ENCODE results near the gene ASTN2. TPM values are rescaled to one million over a fixed set of nuclear protein-coding genes. Genes with fewer than 3 reads are reported as not detected.

Gene ASTN2
- polyA plus RNA-seq, 2 of the 4 experiments (the other 2 are of a cell fraction) = 5.8 to 11.6 TPM

GRCh38 chr9:116942593-116943061 lies 472.2 kb downstream of the ASTN2 start:
- no peak for TF ChIP-seq BHLHE40 (IDR thresholded peaks at IDR 0.05; ENCODE audit: low read depth, low read length)
- TF ChIP-seq, protein P1, sequence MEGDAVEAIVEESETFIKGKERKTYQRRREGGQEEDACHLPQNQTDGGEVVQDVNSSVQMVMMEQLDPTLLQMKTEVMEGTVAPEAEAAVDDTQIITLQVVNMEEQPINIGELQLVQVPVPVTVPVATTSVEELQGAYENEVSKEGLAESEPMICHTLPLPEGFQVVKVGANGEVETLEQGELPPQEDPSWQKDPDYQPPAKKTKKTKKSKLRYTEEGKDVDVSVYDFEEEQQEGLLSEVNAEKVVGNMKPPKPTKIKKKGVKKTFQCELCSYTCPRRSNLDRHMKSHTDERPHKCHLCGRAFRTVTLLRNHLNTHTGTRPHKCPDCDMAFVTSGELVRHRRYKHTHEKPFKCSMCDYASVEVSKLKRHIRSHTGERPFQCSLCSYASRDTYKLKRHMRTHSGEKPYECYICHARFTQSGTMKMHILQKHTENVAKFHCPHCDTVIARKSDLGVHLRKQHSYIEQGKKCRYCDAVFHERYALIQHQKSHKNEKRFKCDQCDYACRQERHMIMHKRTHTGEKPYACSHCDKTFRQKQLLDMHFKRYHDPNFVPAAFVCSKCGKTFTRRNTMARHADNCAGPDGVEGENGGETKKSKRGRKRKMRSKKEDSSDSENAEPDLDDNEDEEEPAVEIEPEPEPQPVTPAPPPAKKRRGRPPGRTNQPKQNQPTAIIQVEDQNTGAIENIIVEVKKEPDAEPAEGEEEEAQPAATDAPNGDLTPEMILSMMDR (IDR thresholded peaks at IDR 0.05) = no peak
- TF ChIP-seq HES2 (IDR thresholded peaks at IDR 0.05) = no peak
- no peak for TF ChIP-seq RNF2 (IDR thresholded peaks at IDR 0.05; ENCODE audit: borderline replicate concordance, low read depth)
- TF ChIP-seq TFCP2L1 (CRISPR knock-in tag; IDR thresholded peaks at IDR 0.05) = no peak
- TF ChIP-seq NFE2L2 (conservative IDR thresholded peaks at IDR 0.05; ENCODE audit: low read length) = no peak
- no peak for TF ChIP-seq TP53 (CRISPR knock-in tag; IDR thresholded peaks at IDR 0.05)
- TF ChIP-seq, protein P2, sequence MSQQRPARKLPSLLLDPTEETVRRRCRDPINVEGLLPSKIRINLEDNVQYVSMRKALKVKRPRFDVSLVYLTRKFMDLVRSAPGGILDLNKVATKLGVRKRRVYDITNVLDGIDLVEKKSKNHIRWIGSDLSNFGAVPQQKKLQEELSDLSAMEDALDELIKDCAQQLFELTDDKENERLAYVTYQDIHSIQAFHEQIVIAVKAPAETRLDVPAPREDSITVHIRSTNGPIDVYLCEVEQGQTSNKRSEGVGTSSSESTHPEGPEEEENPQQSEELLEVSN (IDR thresholded peaks at IDR 0.05; ENCODE audit: borderline replicate concordance, low read depth) = no peak
- TF ChIP-seq, protein P3, sequence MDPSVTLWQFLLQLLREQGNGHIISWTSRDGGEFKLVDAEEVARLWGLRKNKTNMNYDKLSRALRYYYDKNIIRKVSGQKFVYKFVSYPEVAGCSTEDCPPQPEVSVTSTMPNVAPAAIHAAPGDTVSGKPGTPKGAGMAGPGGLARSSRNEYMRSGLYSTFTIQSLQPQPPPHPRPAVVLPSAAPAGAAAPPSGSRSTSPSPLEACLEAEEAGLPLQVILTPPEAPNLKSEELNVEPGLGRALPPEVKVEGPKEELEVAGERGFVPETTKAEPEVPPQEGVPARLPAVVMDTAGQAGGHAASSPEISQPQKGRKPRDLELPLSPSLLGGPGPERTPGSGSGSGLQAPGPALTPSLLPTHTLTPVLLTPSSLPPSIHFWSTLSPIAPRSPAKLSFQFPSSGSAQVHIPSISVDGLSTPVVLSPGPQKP (IDR thresholded peaks at IDR 0.05; ENCODE audit: low read depth, low read length) = no peak
- TF ChIP-seq MAZ (IDR thresholded peaks at IDR 0.05; ENCODE audit: borderline replicate concordance, low read depth, low read length) = no peak
- TF ChIP-seq FOSL2 (IDR thresholded peaks at IDR 0.05) = no peak
- no peak for TF ChIP-seq FOSL2 (CRISPR knock-in tag; IDR thresholded peaks at IDR 0.05)
- no peak for TF ChIP-seq ATOH8 (CRISPR knock-in tag; IDR thresholded peaks at IDR 0.05; ENCODE audit: low read depth)
- no peak for TF ChIP-seq HEYL (CRISPR knock-in tag; IDR thresholded peaks at IDR 0.05)
- TF ChIP-seq HOXB5 (CRISPR knock-in tag; IDR thresholded peaks at IDR 0.05) = no peak
- TF ChIP-seq KDM5A (IDR thresholded peaks at IDR 0.05) = no peak
- TF ChIP-seq, protein P4, sequence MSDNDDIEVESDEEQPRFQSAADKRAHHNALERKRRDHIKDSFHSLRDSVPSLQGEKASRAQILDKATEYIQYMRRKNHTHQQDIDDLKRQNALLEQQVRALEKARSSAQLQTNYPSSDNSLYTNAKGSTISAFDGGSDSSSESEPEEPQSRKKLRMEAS (IDR thresholded peaks at IDR 0.05) = no peak
- TF ChIP-seq RCOR1 (IDR thresholded peaks at IDR 0.05; ENCODE audit: low read depth, low read length) = no peak
- CTCF ChIA-PET = no interaction called here
- POLR2A ChIA-PET = no interaction called here

DNA sequence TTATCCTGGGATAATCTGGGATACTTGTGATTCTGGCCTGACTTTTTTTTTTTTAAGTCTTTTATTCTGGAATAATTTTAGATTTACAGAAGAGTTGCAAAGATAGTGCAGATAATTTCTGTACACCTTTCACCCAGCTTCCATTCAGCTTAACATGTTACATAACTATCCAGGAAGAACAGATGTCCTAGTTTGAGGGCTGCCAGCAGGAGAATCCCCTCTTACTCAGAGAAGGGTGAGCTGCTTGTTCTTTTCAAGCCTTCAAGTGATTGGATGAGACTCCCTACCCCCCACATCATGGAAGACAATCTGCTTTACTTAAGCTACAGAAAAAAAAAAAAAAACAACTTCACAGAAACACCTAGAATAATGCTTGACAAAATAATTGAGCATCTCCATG lies 473.6 kb downstream of the ASTN2 start:
- CTCF ChIA-PET = interaction anchor here (0.6 to 2.7 kb wide), 3 partner anchors 11 to 21 kb away, joined by 3 to 7 read pairs (median 3); no protein-coding TSS in a partner anchor
- POLR2A ChIA-PET = no interaction called here

More at GRCh38 chr9:116942593-116943061, 472.2 kb downstream of the ASTN2 start:
- DNase-seq (ENCODE audit: low read depth in 1 of 2, low spot score in 1 of 2) (no peak), FAIRE-seq (no peak), ATAC-seq (no peak)
- no peak overlapping the region for H3K4me2 ChIP-seq
- H3K4me3 ChIP-seq = no peak overlapping the region
- H3K4me1 ChIP-seq = no peaks in the 10 kb centered on the region
- H3K9me3 ChIP-seq = no peaks in the 10 kb centered on the region
- 74% methylated on average over 3 of the region's 3 CpGs for WGBS (ENCODE audit: missing lambda C conversion rate)
- no peak overlapping the region for H3K27ac ChIP-seq

More for the DNA sequence above, 473.6 kb downstream of the ASTN2 start:
- FAIRE-seq = no peak
- H3K9me3 ChIP-seq = no peaks in the 10 kb centered on the region
- no peak overlapping the region for H3K27ac ChIP-seq
- H3K4me3 ChIP-seq = no peak overlapping the region
- TF ChIP-seq, protein P5, sequence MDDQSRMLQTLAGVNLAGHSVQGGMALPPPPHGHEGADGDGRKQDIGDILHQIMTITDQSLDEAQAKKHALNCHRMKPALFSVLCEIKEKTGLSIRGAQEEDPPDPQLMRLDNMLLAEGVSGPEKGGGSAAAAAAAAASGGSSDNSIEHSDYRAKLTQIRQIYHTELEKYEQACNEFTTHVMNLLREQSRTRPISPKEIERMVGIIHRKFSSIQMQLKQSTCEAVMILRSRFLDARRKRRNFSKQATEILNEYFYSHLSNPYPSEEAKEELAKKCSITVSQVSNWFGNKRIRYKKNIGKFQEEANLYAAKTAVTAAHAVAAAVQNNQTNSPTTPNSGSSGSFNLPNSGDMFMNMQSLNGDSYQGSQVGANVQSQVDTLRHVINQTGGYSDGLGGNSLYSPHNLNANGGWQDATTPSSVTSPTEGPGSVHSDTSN (IDR thresholded peaks at IDR 0.05) = no peak
- TF ChIP-seq, protein P3 (IDR thresholded peaks at IDR 0.05; ENCODE audit: low read depth, low read length) = no peak
- TF ChIP-seq RARB (CRISPR knock-in tag; IDR thresholded peaks at IDR 0.05) (no peak), RAD21 (conservative IDR thresholded peaks at IDR 0.05 in 1 of 2, IDR thresholded peaks at IDR 0.05 in 1 of 2) (no peak), CHD4 (IDR thresholded peaks at IDR 0.05; ENCODE audit: borderline replicate concordance) (no peak), TP53 (CRISPR knock-in tag; IDR thresholded peaks at IDR 0.05) (no peak), CHD2 (IDR thresholded peaks at IDR 0.05; ENCODE audit: low read length, partially characterized antibody) (no peak), NR3C1 (IDR thresholded peaks at IDR 0.05) (no peak), BHLHE40 (IDR thresholded peaks at IDR 0.05; ENCODE audit: low read depth, low read length) (no peak), MYC (IDR thresholded peaks at IDR 0.05; ENCODE audit: borderline replicate concordance, low read length) (no peak), HMGXB4 (CRISPR knock-in tag; IDR thresholded peaks at IDR 0.05; ENCODE audit: borderline replicate concordance) (no peak), USF2 (IDR thresholded peaks at IDR 0.05) (no peak), CEBPB (IDR thresholded peaks at IDR 0.05) (no peak)
- no peaks in the 10 kb centered on the region for H3K4me1 ChIP-seq
- ATAC-seq = no peak
- H3K4me2 ChIP-seq = no peak overlapping the region
- no peak for DNase-seq (ENCODE audit: low read depth in 1 of 2, low spot score in 1 of 2)
